GM12875 (cell line): ENCODE measurements around the gene KCNG4.

ENCODE experiments used
- H3K4me3 ChIP-seq: one replicate; pipeline ENCODE4 v1.5.1; 2011; ENCODE audit warnings: low read depth, low read length, control low read depth
- TF ChIP-seq, protein P1 (sequence below): IDR thresholded peaks from 2 replicates; pipeline ENCODE4 v1.5.1; 2011; ENCODE audit warnings: low read depth, mild to moderate bottlenecking, control low read depth, inconsistent platforms, low read length, moderate library complexity, borderline replicate concordance; ENCODE audit not compliant: insufficient read depth

The KCNG4 gene

DNA sequence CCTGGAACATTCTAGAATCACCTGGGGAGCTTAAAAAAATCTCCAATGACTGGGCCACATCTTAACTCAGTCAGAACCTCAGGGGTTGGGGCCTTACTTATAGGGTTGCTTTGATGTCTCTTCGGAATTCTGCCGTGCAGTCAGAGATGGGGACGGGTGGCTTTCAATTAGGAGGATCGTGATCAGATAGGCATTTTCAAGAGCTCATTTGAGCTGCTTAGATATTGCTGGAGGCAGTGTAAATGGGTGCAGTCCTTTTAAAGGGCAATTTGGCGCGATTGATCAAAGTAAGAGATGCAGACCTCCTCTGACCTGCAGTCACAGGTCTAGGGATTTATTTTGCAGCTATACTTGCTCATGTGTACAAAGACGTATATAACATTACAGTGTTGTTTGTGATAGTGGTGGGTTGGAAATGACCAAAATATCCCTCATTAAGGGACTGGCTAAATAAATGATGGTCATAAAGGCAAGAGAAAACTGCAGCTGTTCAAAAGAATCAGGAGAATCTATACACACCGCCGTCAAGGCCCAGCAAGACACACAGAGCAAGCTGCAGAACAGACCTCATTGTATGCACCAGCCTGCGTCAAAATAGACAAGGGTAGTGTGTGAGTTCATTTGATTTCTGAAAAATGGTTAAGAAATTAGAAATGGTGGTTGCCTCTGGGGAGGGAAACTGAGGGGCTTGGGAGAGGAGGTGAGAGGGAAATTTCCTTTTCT, 6.3 kb upstream of the KCNG4 start:
- H3K4me3 ChIP-seq = no peak overlapping the region
- TF ChIP-seq, protein P1, sequence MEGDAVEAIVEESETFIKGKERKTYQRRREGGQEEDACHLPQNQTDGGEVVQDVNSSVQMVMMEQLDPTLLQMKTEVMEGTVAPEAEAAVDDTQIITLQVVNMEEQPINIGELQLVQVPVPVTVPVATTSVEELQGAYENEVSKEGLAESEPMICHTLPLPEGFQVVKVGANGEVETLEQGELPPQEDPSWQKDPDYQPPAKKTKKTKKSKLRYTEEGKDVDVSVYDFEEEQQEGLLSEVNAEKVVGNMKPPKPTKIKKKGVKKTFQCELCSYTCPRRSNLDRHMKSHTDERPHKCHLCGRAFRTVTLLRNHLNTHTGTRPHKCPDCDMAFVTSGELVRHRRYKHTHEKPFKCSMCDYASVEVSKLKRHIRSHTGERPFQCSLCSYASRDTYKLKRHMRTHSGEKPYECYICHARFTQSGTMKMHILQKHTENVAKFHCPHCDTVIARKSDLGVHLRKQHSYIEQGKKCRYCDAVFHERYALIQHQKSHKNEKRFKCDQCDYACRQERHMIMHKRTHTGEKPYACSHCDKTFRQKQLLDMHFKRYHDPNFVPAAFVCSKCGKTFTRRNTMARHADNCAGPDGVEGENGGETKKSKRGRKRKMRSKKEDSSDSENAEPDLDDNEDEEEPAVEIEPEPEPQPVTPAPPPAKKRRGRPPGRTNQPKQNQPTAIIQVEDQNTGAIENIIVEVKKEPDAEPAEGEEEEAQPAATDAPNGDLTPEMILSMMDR = no peak

DNA sequence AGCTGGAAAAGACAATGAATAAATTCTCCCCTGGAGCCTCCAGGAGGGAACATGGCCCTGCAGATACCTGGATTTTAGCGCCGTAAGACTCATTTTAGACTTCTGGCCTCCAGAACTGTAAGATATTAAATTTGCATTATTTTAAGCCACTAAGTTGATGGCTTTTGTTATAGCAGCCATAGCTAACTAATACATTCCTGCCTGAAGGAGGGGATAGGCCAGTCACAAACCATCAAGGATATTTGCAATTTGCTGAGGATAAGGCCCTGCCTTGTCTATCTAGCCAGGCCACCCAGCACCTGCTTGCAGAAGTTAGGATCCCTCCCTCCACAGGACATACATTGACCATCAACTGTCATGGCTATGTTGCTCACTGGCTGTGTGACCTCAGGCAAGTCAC, 4.9 kb upstream of the KCNG4 start:
- no peak overlapping the region for H3K4me3 ChIP-seq
- TF ChIP-seq, protein P1 = no peak

DNA sequence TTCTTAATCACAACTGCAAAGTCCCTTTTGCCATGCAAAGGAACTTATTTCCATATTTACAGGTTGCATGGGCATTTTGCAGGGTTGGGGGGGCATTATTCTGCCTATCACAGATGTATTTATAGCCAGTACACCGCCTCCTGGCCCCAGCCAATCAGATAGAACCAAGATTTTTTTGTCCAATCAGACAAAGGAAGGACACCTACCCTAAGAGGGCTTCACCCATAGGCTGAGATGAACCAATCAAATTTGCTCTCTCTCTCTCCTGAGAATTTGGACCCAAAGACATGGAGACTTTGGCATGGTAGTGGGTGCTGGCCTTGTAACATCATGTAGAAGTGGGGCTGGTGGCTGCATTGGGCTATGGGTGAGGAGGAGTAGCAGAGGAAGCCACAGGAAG, 3.9 kb upstream of the KCNG4 start:
- no peak overlapping the region for H3K4me3 ChIP-seq
- TF ChIP-seq, protein P1 = no peak

DNA sequence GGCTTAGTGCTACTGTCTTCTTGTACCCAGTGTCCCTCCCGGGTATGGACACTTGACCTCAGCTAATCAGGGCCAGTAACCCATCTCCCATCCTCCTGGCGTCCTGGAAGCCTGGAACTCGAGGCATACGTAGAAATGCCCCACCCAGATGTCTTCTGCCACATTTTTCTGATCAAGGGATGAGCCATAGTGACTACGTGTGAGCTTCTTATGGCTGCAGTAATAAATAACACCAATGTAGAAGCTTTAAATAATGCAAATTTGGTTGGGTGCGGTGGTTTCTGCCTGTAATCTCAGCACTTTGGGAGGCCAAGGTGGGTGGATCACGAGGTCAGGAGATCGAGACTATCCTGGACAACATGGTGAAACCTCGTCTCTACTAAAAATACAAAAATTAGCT, 3.0 kb upstream of the KCNG4 start:
- TF ChIP-seq, protein P1 = no peak
- no peak overlapping the region for H3K4me3 ChIP-seq

DNA sequence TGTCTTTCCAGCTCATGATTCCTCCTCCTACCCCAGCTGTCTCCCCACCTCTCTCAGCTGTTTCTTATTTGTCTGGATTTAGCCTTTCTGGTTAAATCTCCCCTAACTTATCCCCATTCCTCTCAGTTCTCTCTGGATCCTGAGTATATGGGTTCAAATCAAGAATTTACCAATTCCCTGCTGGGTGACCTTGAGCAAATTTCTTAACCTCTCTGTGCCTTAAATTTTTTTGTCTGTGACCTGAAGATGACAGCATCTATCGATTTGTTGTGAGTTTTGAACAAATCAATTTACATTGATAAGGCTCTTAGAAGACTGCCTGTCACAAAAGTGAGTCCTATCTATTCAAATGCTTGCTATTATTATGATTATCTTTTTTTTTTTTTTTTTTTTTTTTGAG, 2.0 kb upstream of the KCNG4 start:
- TF ChIP-seq, protein P1 = no peak
- H3K4me3 ChIP-seq = no peak overlapping the region

DNA sequence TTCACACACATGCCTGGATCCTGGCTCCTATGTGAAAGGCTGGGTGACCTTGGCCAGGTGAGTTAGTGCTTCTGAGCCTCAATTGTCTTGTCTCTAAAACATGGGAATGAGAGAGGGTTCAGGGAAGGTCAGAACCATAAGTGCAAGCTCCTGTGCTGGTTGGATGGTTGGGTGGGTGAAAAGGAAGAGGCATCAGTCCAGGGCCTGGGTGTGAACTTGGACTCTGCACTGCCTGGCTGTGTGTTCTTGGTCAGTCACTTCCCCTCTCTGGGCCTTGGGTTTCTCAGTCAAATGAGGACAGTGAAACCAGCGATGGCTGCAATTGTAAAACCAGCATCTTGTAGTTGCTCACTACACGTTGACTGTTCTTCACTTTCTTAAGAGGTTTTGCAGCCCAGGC, 643 bp upstream of the KCNG4 start:
- TF ChIP-seq, protein P1 = no peak
- no peak overlapping the region for H3K4me3 ChIP-seq

DNA sequence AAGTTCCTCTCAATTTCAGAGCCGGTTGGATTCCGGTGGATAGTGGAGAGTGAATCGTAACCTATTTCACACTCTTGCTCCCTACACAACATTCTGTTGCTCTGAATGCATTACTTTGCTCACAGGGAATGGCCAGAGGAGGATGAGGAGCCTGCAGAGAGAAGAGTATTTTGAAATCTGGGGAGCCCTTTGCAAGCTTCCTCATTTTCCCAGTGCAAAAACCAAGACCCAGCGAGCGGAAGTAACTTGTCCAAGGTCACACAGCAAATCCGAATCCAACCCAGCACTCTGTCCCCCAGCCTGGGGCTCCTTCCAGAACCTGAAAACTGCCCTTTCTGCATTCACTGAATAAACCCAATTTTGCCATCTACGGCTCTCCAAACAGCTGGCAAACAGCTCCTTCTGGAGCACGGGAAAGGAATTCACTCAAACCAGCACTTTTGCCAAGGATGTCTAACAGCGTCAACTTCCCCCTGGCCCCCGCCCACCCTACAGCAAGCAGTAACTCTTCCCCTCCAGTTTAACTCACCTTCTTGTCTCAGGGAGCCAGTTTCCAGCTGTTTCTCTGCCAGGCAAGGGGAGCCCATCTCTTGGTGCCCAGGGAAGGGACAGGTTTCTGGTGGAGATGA, 557 bp downstream of the KCNG4 start:
- H3K4me3 ChIP-seq = no peak overlapping the region
- TF ChIP-seq, protein P1 = no peak
